ENCODE results near the gene ABLIM3. TPM values are rescaled to one million over a fixed set of nuclear protein-coding genes. Genes with fewer than 3 reads are reported as not detected.
A peak's percentile ranks its signal among the peaks of the same experiment; 100 is the strongest.

The ABLIM3 gene
- polyA plus RNA-seq, 1 of the 3 experiments (the other 2 are of a cell fraction): 5.9 TPM

- H3K4me2 ChIP-seq: no peak overlapping the region
- no peaks in the 10 kb centered on the region for H3K27me3 ChIP-seq (ENCODE audit: insufficient read depth)
- no peak for DNase-seq
- H3K4me1 ChIP-seq (ENCODE audit: control insufficient read depth in 1 of 2, insufficient read depth in 2 of 2, low read depth in 1 of 2, low read length in 1 of 2): peaks cover 0 to 16% of the 10 kb centered on the region in 2 experiments; a peak in 2 of 4 replicates
- 63% methylated on average over 6 of the region's 6 CpGs for WGBS (ENCODE audit: low lambda C conversion rate)
- H3K27ac ChIP-seq (ENCODE audit: low read depth in 2 of 2, low read length in 1 of 2): peak overlapping the region in 1 of 2 experiments; percentile 90; a peak in 2 of 4 replicates
- H3K9me3 ChIP-seq: no peaks in the 10 kb centered on the region
- H3F3A ChIP-seq (replicated peaks; ENCODE audit: insufficient read depth): peaks cover 18% of the 10 kb centered on the region
- peak overlapping the region; percentile 52; the same call in 1 of the 2 replicates for H2AFZ ChIP-seq (ENCODE audit: low read depth)
- H4K20me1 ChIP-seq (ENCODE audit: insufficient read depth): no peaks in the 10 kb centered on the region
- no peaks in the 10 kb centered on the region for H3K9me2 ChIP-seq
- TF ChIP-seq NFIC (IDR thresholded peaks at IDR 0.05; ENCODE audit: borderline replicate concordance) (no peak; the same call in 1 of the 2 replicates), EP300 (IDR thresholded peaks at IDR 0.05; ENCODE audit: borderline replicate concordance in 1 of 2, low read depth in 1 of 2, low read length in 1 of 2) (no peak), ZBTB33 (IDR thresholded peaks at IDR 0.05; ENCODE audit: borderline replicate concordance, low read depth) (no peak), EZH2phosphoT487 (IDR thresholded peaks at IDR 0.05; ENCODE audit: borderline replicate concordance, low read depth) (no peak), CHD2 (IDR thresholded peaks at IDR 0.05; ENCODE audit: low read length, partially characterized antibody) (no peak), YY1 (IDR thresholded peaks at IDR 0.05; ENCODE audit: low read depth) (no peak), MAX (IDR thresholded peaks at IDR 0.05; ENCODE audit: low read depth) (no peak), GABPA (IDR thresholded peaks at IDR 0.05; ENCODE audit: low read depth) (no peak), RFX5 (IDR thresholded peaks at IDR 0.05; ENCODE audit: low read length) (no peak), IRF3 (IDR thresholded peaks at IDR 0.05; ENCODE audit: low read depth, low read length) (no peak), JUND (IDR thresholded peaks at IDR 0.05) (no peak), USF2 (IDR thresholded peaks at IDR 0.05; ENCODE audit: borderline replicate concordance, low read depth, low read length) (no peak), FOSL2 (IDR thresholded peaks at IDR 0.05; ENCODE audit: borderline replicate concordance, low read depth) (no peak), TEAD4 (IDR thresholded peaks at IDR 0.05; ENCODE audit: borderline replicate concordance, insufficient read depth) (no peak), CTCF (IDR thresholded peaks at IDR 0.05) (no peak), MXI1 (IDR thresholded peaks at IDR 0.05; ENCODE audit: low read depth, low read length) (no peak), FOXM1 (IDR thresholded peaks at IDR 0.05; ENCODE audit: low read depth) (no peak), RAD21 (IDR thresholded peaks at IDR 0.05; ENCODE audit: low read length) (no peak), FOXJ3 (CRISPR knock-in tag; IDR thresholded peaks at IDR 0.05) (no peak)
- ChIA-PET CTCF (interaction anchor here (0.7 to 1.6 kb wide), 3 partner anchors 100 to 729 kb away, joined by 3 to 5 read pairs (median 4); no protein-coding TSS in a partner anchor), POLR2A (no interaction called here)
- no peaks in the 10 kb centered on the region for H3K36me3 ChIP-seq (replicated peaks in 1 of 2; ENCODE audit: control insufficient read depth in 1 of 2, insufficient read depth in 2 of 2, low read length in 1 of 2)
- H3K79me2 ChIP-seq (ENCODE audit: insufficient read depth): no peaks in the 10 kb centered on the region
- H3K4me3 ChIP-seq (ENCODE audit: low read depth in 2 of 2, low read length in 1 of 2): no peak overlapping the region
- peak overlapping the region; percentile 0; the same call in 1 of the 2 replicates for H3K9ac ChIP-seq
These were observed 6.4 kb upstream of the ABLIM3 start for GRCh38 chr5:149134778-149135500.
